GM08714 (cell line): ENCODE results near the gene RPL34.
"Not testable (repeated sequence)": the region's sequence is repeated elsewhere in the genome, so short reads cannot be mapped to it uniquely, and the experiment has no call there.

Experiments
- H3K4me3 ChIP-seq: fragments of 200-500 bp; sonication (Bioruptor generic); 2 replicates; pipeline ENCODE4 v1.5.1; 2014; ENCODE audit warnings: mild to moderate bottlenecking, low read length, inconsistent platforms
- ZNF274 ChIP-seq: IDR thresholded peaks from 2 replicates; pipeline ENCODE4 v1.6.1; 2012; ENCODE audit warnings: mild to moderate bottlenecking, low read depth, low read length

Gene RPL34

DNA sequence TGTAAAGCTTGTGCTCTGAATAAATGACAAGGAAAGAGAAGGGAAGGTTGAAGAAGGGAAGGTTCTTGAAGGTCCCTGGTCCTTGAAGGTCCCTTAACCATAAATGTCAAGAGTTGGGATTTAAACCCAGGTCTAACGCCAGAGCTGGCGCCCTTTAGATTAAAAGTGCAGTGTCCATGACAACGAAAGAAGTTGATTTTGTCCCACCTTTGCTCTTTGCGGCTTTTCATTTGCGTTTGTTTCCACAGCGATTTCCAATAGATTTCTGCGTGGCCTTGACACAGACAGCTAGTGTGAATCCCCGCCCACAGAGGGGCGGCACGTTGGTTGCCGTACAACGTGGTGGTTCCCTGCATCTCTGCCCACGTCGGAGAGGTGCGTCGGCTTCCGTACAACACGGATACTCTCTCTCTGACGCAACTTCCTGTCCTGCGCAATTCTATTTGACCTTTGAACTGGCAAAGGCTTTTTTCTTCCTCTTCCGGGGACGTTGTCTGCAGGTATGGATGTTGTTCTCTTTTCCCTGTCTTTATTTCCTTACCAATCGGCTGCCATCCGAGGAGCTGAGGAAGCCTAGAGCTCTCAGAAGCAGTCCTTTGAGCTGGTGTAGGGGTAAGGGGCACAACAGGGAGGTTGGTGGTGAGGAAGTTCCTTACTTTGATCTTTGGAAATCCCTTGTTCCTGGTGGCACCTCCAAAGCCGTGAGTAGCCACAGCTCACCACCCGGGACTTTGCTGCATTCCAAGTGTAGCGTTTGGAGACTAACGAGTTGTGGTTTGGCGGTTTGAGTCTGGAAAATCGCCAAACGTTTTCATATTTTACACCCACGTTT lies at the start of gene RPL34:
Gene RPL34, plus strand, starts transcription at position 476 of the 832 bp plus-strand sequence. CDS start 1,384 bp downstream, outside the sequence.
- H3K4me3 ChIP-seq: peak within 1 kb of the TSS; percentile 95
- no peak for TF ChIP-seq ZNF274

DNA sequence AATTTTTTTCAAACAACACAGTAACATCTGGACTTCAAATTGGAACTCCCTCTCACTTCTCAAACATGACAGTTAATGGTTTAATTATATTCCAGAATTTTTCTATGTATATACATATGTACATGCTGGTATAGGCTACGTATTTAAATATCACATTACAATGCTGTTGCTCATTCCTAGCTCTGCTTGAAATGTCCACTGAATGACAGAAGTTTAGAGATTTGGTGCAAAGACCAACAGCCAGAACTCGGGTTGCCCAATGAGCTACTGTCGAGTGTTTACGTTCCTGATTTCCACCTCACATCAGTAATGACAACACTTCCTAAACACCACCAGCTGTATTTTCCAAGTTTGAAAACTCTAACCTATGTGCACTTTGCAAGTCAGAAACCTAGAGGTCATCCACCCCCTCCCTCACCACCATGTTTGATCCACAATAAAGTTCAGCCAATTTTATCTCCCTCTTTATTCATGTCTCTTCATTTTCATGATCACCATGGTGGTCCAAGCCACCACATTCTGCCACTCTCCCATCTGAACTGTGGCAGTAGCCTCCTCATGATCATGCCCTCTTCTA lies 49.3 kb upstream of the RPL34 start:
- no peak overlapping the region for H3K4me3 ChIP-seq
- TF ChIP-seq ZNF274: no peak

- H3K4me3 ChIP-seq: no peak overlapping the region
- TF ChIP-seq ZNF274: no peak
These were observed 46.0 kb upstream of the RPL34 start for GRCh38 chr4:108574402-108574801.

- TF ChIP-seq ZNF274: no peak
- H3K4me3 ChIP-seq: no peak overlapping the region
These were observed 39.3 kb upstream of the RPL34 start for GRCh38 chr4:108581083-108581482.

GRCh38 chr4:108586778-108587177 lies 33.6 kb upstream of the RPL34 start:
- no peak for TF ChIP-seq ZNF274
- H3K4me3 ChIP-seq: no peak overlapping the region

DNA sequence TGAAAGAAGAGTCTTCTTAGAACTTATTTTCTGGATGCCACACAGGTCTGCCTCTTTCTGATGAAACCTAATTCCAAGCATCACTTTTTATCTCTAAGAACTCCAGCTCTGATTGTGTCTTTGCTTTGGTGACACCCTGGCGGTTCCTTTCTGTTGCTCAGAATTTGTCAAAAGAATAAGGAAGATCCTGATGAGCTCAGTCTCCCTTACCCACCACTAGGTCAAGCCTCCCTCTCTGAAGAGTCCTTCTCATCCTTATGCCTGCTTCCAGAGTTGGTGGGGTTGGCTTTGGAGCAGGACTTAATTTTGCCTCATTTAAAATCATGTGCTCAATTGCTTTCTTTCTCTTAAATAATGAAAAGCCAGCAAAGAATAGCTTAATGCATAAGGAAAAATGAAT lies 31.5 kb upstream of the RPL34 start:
- no peak for TF ChIP-seq ZNF274
- H3K4me3 ChIP-seq: no peak overlapping the region

DNA sequence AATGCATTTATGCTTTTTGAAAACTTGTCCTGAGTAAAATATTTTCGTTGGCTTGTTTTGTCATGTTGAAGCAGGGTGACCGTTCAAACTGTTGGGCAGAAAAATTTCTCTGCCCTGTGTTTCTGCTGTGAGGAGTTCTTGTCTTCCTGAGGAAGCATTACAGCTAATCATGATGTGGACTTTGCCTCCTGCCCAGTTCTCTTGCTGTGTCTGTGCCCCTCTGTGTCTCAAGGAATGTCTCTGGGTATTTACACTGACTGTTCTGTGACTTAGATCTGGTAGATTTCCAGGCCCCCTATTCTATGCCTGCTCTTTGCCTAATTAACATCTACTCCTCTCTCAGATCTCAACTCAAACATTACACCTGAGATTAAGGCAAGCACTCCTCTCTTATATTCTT lies 30.4 kb upstream of the RPL34 start:
- TF ChIP-seq ZNF274: no peak

DNA sequence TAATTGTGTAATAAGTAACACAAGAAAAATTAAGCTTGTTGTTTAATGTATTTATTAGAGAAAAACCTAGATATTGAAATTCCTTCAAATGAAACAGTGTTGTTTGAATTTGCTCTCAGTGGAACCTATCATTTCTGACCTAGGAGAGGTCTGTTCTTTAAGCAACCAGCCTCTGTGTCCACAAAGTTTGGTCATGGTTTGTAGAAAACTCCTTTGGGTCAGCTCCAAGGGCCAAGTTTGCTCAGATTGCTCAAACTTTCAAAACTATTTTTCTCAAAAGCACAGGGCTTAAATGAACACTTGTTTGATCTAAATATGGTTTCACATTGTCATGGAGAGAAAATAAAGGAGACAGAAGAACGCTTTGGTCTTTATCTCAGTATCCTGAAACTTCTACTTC lies 29.6 kb upstream of the RPL34 start:
- no peak for TF ChIP-seq ZNF274
- H3K4me3 ChIP-seq: no peak overlapping the region

More for the DNA sequence above, 30.4 kb upstream of the RPL34 start:
- H3K4me3 ChIP-seq: no peak overlapping the region

GRCh38 chr4:108592674-108592986 lies 27.7 kb upstream of the RPL34 start:
- no peak for TF ChIP-seq ZNF274
- no peak overlapping the region for H3K4me3 ChIP-seq

DNA sequence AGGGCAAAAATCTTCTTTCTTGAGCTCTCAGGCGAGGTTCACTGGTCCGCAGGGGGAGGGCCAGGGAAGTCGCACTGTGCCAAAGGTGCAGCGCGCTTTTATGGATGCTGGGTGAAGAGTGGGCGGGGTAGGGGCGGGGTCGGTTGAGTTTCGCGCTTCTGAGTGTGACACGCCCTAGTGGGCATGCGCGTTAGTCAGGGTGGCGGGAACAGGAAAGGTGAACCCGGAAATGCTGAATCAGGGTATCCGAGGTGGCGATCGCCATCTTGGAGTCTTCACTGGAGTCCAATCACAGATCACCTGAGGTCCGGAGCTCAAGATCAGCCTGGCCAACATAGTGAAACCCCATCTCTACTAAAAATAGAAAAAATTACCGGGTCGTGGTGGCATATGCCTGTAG lies 26.1 kb upstream of the RPL34 start:
- not testable (repeated sequence) for H3K4me3 ChIP-seq

DNA sequence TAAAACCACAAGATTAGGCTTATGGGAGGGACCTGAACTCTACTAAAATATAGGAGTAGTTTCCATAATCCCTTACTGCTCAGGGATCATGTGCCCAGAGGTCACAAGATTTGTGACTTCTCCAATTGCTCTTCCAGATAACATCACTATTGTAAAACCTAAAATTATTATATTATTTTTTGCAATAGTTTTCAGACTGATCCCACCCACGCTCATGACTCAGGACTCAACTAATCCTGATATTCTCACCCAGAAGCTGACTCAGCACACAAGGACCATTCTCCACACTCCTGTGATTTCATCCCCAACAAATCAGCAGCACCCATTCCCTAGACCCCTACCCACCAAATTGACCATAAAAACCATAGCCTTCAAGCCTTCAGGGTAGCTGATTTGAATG lies 24.0 kb upstream of the RPL34 start:
- TF ChIP-seq ZNF274: no peak

DNA sequence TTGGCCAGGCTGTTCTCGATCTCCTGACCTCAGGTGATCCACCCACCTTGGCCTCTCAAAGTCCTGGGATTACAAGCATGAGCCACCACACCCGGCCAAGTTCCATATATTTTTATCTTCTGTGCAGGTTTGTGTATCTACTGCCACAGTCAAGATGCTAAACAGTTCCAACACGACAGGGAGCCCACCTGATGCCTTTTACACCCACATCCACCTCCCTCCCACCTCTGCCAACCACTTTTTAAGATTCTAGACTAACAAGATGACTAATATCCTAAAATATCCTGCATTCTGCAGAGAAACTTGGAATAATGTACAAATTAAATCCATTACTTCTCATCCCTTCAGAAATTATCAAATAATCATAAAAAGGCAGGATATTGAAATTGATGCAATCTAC lies 19.3 kb upstream of the RPL34 start:
- TF ChIP-seq ZNF274: no peak
- no peak overlapping the region for H3K4me3 ChIP-seq

More for the DNA sequence above, 24.0 kb upstream of the RPL34 start:
- H3K4me3 ChIP-seq: no peak overlapping the region

- H3K4me3 ChIP-seq: no peak overlapping the region
- no peak for TF ChIP-seq ZNF274
These were observed 18.8 kb upstream of the RPL34 start for GRCh38 chr4:108601532-108601931.

DNA sequence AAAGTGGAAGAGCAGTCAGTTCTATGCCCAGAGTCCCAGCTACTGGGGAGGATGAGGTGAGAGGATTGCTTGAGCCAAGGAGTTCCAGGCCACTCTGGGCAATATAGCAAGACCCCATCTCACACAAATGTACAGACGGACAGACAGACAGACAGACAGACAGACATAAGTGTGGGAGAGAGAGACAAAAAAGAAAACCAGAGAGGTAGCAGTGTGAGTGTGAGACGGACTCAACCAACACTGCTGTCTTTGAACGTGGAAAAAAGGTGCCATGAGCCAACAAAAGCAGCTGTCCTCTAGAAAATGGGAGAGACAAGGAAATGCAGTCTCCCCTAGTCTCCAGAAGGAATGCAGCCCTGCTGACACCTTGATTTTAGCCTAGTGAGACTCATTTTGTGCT lies 18.2 kb upstream of the RPL34 start:
- no peak overlapping the region for H3K4me3 ChIP-seq
- no peak for TF ChIP-seq ZNF274

DNA sequence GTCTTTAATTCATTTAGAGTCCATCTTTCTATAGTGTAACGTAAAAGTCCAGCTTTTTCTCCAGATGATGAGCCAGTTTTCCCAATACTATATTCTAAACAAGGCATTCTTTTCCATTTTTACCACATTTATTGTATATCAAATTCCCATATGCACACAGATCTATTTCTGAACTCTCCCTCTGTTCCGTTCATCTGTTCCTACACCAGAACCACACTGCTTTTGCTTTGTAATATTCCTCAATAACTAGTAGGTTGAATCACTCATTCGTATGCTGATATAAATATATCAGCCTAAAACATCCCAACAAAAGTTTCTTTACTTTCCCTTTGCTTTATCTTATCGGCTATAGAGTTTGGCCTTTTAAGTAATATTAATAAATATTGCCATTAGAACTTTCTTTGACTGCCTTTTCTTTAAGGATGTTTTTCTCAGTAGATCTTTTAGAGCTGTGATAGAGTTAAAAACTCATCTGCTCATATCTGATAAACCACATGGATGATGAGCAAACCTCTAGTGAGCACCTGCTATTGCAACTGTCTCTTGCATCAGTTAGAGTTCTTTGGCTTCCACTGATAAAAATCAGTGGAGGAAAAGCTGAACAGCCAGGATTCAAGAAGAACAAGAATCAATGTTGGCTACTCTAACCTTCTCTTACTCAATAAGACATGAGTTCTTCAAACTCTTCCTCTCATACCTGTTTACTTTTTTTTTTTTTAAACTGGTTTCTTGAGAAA lies 13.1 kb upstream of the RPL34 start:
- H3K4me3 ChIP-seq: no peak overlapping the region
- TF ChIP-seq ZNF274: no peak
